HCT116 (cell line): ENCODE results near the gene SNX9. TPM values are rescaled to one million over a fixed set of nuclear protein-coding genes. Genes with fewer than 3 reads are reported as not detected.

Experiments
- ATAC-seq: fragments of 200-7000 bp; cut with Tn5 transposase; 2 replicates; pipeline ENCODE4 v1.9.1; 2020; ENCODE audit warnings: mild to moderate bottlenecking, moderate library complexity
- BruUV-seq: library from RNA; stranded (reverse); fragments of 400-500 nt; replicated peaks from 2 replicates; lab custom pipeline; 2021; lab: Mats Ljungman, UMichigan
- CTCF ChIA-PET: fragments of 300-600 bp; sonication (Branson Sonifier 250); formaldehyde crosslinking; loops from one replicate; lab custom pipeline; 2021; ENCODE audit warnings: antibody characterized with exemption; lab: Charles Lee
- POLR2A ChIA-PET: fragments of 300-600, 350-600 bp; sonication (Branson Sonifier 250); formaldehyde crosslinking; loops from one replicate; lab custom pipeline; 2021; ENCODE audit warnings: antibody characterized with exemption; lab: Charles Lee
- RAD21 ChIA-PET, 2 experiments: fragments of 300-600 bp; sonication (Branson Sonifier 250); formaldehyde crosslinking; loops; one replicate each; lab custom pipeline; 2023; ENCODE audit warnings: low total read pairs in 2 of 2; ENCODE audit not compliant: uncharacterized antibody in 2 of 2, unreplicated experiment in 2 of 2, low non-redundant PET in 1 of 2; lab: Charles Lee
- DNase-seq: peaks from one replicate; pipeline ENCODE4 v3.0.0-alpha.2; 2010; ENCODE audit warnings: low read depth, low spot score
- H2AFZ ChIP-seq: fragments of 200-600 bp; shearing (Covaris generic), sonication (generic); 2 replicates; pipeline ENCODE4 v1.6.1; 2017; ENCODE audit warnings: low read depth, mixed run types, mixed read lengths, antibody characterized with exemption, low read length; ENCODE audit not compliant: poor library complexity, severe bottlenecking
- H3K27ac ChIP-seq: 2 replicates; pipeline ENCODE4 v1.5.1; 2012; ENCODE audit warnings: low read depth, low read length
- H3K27me3 ChIP-seq: fragments of 200-600 bp; sonication (generic); 2 replicates; pipeline ENCODE4 v1.6.1; 2016; ENCODE audit warnings: mixed run types, low read length, mixed read lengths; ENCODE audit not compliant: insufficient read depth
- H3K36me3 ChIP-seq, 2 experiments: fragments of 200-500 bp in 1 of 2; fragments of 200-600 bp in 1 of 2; sonication (Bioruptor generic) in 1 of 2; sonication (generic) in 1 of 2; 2 replicates each; pipeline versions ENCODE4 v1.5.1 to v1.6.1; 2014 to 2016; ENCODE audit warnings: low read length in 2 of 2, inconsistent platforms in 1 of 2, mixed read lengths in 1 of 2, mixed run types in 1 of 2; ENCODE audit not compliant: insufficient read depth in 2 of 2, control insufficient read depth in 1 of 2
- H3K4me1 ChIP-seq, 2 experiments: fragments of 200-600 bp in 1 of 2; sonication (generic) in 1 of 2; 2 replicates each; pipeline versions ENCODE4 v1.5.1 to v1.6.1; 2012 to 2017; ENCODE audit warnings: low read length in 2 of 2, inconsistent platforms in 1 of 2, mild to moderate bottlenecking in 1 of 2, mixed read lengths in 1 of 2, mixed run types in 1 of 2, moderate library complexity in 1 of 2; ENCODE audit not compliant: insufficient read depth in 2 of 2, control insufficient read depth in 1 of 2
- H3K4me2 ChIP-seq: fragments of 200-600 bp; sonication (generic); 2 replicates; pipeline ENCODE4 v1.6.1; 2017; ENCODE audit warnings: mixed run types, low read length, mixed read lengths
- H3K4me3 ChIP-seq, 2 experiments: fragments of 200-600 bp in 1 of 2; sonication (generic) in 1 of 2; replicated peaks in 1 of 2; 2 replicates each; pipeline ENCODE4 v1.5.1; 2011 to 2016; ENCODE audit warnings: low read length in 2 of 2, control low read depth in 1 of 2, low read depth in 1 of 2, mild to moderate bottlenecking in 1 of 2, mixed read lengths in 1 of 2, mixed run types in 1 of 2
- H3K79me2 ChIP-seq: fragments of 200-600 bp; sonication (generic); 2 replicates; pipeline ENCODE4 v1.6.1; 2017; ENCODE audit warnings: mild to moderate bottlenecking, mixed run types, low read length, moderate library complexity, mixed read lengths; ENCODE audit not compliant: insufficient read depth
- H3K9ac ChIP-seq: fragments of 200-600 bp; sonication (generic); 2 replicates; pipeline ENCODE4 v1.6.1; 2016; ENCODE audit warnings: low read length, mixed read lengths
- H3K9me2 ChIP-seq: fragments of 200-600 bp; sonication (generic), shearing (Covaris generic); 2 replicates; pipeline ENCODE4 v1.6.1; 2017; ENCODE audit warnings: mixed run types, mild to moderate bottlenecking, moderate library complexity; ENCODE audit not compliant: insufficient read depth
- H3K9me3 ChIP-seq, 2 experiments: fragments of 200-500 bp in 1 of 2; fragments of 200-600 bp in 1 of 2; sonication (Bioruptor generic) in 1 of 2; sonication (generic) in 1 of 2; 2 replicates each; pipeline ENCODE4 v1.6.1; 2014 to 2017; ENCODE audit warnings: low read length in 2 of 2, mixed read lengths in 2 of 2, inconsistent platforms in 1 of 2, low read depth in 1 of 2, mild to moderate bottlenecking in 1 of 2, mixed run types in 1 of 2, moderate library complexity in 1 of 2; ENCODE audit not compliant: control insufficient read depth in 1 of 2, insufficient read depth in 1 of 2
- H4K20me1 ChIP-seq: fragments of 200-600 bp; sonication (generic), shearing (Covaris generic); 2 replicates; pipeline ENCODE4 v1.6.1; 2017; ENCODE audit warnings: mixed run types, mild to moderate bottlenecking, moderate library complexity; ENCODE audit not compliant: insufficient read depth
- ATF3 ChIP-seq: IDR thresholded peaks from 2 replicates; pipeline ENCODE4 v1.6.1; 2012
- EGR1 ChIP-seq: IDR thresholded peaks from 2 replicates; pipeline ENCODE4 v1.6.1; 2012; ENCODE audit warnings: low read depth
- EZH2phosphoT487 ChIP-seq: fragments of 200-600 bp; IDR thresholded peaks from 2 replicates; pipeline ENCODE4 v1.6.1; 2018; ENCODE audit warnings: antibody characterized with exemption, borderline replicate concordance
- JUND ChIP-seq: IDR thresholded peaks from 2 replicates; pipeline ENCODE4 v1.6.1; 2012
- POLR2A ChIP-seq: IDR thresholded peaks from 2 replicates; pipeline ENCODE4 v1.7.0; 2011; ENCODE audit warnings: borderline replicate concordance; ENCODE audit not compliant: insufficient read depth, insufficient read length; ENCODE audit errors: extremely low read depth
- SP1 ChIP-seq: IDR thresholded peaks from 2 replicates; pipeline ENCODE4 v1.6.1; 2012; ENCODE audit warnings: low read depth
- YY1 ChIP-seq: IDR thresholded peaks from 2 replicates; pipeline ENCODE4 v1.6.1; 2011; ENCODE audit warnings: low read length, low read depth, moderate library complexity, mild to moderate bottlenecking; ENCODE audit not compliant: insufficient replicate concordance; ENCODE audit errors: extremely low read depth
- ZNF274 ChIP-seq: fragments of 200-500 bp; sonication (Bioruptor generic); IDR thresholded peaks from 2 replicates; pipeline ENCODE4 v1.6.1; 2014; ENCODE audit warnings: mild to moderate bottlenecking, low read depth, low read length, inconsistent platforms
- intact Hi-C: fragments of 100-400 bp; cut with micrococcal nuclease; formaldehyde crosslinking; loops from 2 replicates; pipeline ENCODE4 v1.10.0; 2022
- total RNA-seq: library from RNA; stranded (reverse); gene quantifications from one replicate; pipeline ENCODE4 v1.2.1, GENCODE V29; 2021; ENCODE audit not compliant: unreplicated experiment
- TF ChIP-seq, protein P1 (sequence below), 3 experiments: fragments of 200-600 bp in 1 of 3; sonication (generic) in 1 of 3; IDR thresholded peaks in 2 of 3; conservative IDR thresholded peaks in 1 of 3; 2 replicates each; pipeline ENCODE4 v1.5.1; 2012 to 2017; ENCODE audit warnings: low read depth in 2 of 3, low read length in 2 of 3, antibody characterized with exemption in 1 of 3, borderline replicate concordance in 1 of 3, control low read depth in 1 of 3, mild to moderate bottlenecking in 1 of 3, mixed read lengths in 1 of 3, mixed run types in 1 of 3, moderate library complexity in 1 of 3; ENCODE audit not compliant: insufficient read depth in 1 of 3

Gene SNX9
- total RNA-seq, 1 experiment from 2014 or later: 42.5 TPM

- Histone ChIP-seq H3K9me2 (no peaks in the 10 kb centered on the region), H3K27ac (no peak overlapping the region), H3K27me3 (no peaks in the 10 kb centered on the region), H4K20me1 (no peaks in the 10 kb centered on the region; the same call in none of the 2 replicates), H3K9ac (no peak overlapping the region), H3K4me3 (no peak overlapping the region), H2AFZ (no peak overlapping the region), H3K9me3 (no peaks in the 10 kb centered on the region), H3K36me3 (0 out of 4 replicates have a peak, but pooled peaks cover 0 to 2% of the 10 kb centered on the region in 2 experiments), H3K4me2 (no peak overlapping the region), H3K4me1 (peaks cover 7 to 19% of the 10 kb centered on the region in 2 experiments), H3K79me2 (peaks cover 76% of the 10 kb centered on the region)
- DNase-seq (no peak), ATAC-seq (no peak)
- BruUV-seq: no TSS peak
- intact Hi-C loops: no loop called here
- TF ChIP-seq YY1: no peak
- TF ChIP-seq SP1: no peak
- TF ChIP-seq EGR1: no peak
- TF ChIP-seq POLR2A: no peak
- no peak for TF ChIP-seq ATF3
- TF ChIP-seq EZH2phosphoT487: no peak
- RAD21 ChIA-PET: no interaction called here
- POLR2A ChIA-PET: no interaction called here
- CTCF ChIA-PET: no interaction called here
Measured at GRCh38 chr6:157865249-157865648, 42.2 kb downstream of the SNX9 start.

GRCh38 chr6:157867155-157867559 lies 44.1 kb downstream of the SNX9 start:
- H3K27ac ChIP-seq: no peak overlapping the region
- TF ChIP-seq ZNF274: no peak
- TF ChIP-seq, protein P1, sequence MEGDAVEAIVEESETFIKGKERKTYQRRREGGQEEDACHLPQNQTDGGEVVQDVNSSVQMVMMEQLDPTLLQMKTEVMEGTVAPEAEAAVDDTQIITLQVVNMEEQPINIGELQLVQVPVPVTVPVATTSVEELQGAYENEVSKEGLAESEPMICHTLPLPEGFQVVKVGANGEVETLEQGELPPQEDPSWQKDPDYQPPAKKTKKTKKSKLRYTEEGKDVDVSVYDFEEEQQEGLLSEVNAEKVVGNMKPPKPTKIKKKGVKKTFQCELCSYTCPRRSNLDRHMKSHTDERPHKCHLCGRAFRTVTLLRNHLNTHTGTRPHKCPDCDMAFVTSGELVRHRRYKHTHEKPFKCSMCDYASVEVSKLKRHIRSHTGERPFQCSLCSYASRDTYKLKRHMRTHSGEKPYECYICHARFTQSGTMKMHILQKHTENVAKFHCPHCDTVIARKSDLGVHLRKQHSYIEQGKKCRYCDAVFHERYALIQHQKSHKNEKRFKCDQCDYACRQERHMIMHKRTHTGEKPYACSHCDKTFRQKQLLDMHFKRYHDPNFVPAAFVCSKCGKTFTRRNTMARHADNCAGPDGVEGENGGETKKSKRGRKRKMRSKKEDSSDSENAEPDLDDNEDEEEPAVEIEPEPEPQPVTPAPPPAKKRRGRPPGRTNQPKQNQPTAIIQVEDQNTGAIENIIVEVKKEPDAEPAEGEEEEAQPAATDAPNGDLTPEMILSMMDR (IDR thresholded peaks at IDR 0.05 in 2 of 3, conservative IDR thresholded peaks at IDR 0.05 in 1 of 3; ENCODE audit: borderline replicate concordance in 1 of 3, insufficient read depth in 1 of 3, low read depth in 2 of 3, low read length in 2 of 3): no peak
- TF ChIP-seq JUND: peak; percentile 12; the same call in 1 of the 2 replicates
- BruUV-seq: no TSS peak
- CTCF ChIA-PET: interaction anchor here (1.4 kb wide), 1 partner anchor 10 kb away, joined by 3 read pairs; no protein-coding TSS in a partner anchor
- H2AFZ ChIP-seq: no peak overlapping the region
- H3K4me3 ChIP-seq: no peak overlapping the region
- intact Hi-C loops: no loop called here
- no peaks in the 10 kb centered on the region for H4K20me1 ChIP-seq
- no peaks in the 10 kb centered on the region for H3K27me3 ChIP-seq
- peaks cover 57% of the 10 kb centered on the region for H3K79me2 ChIP-seq
- 0 out of 4 replicates have a peak, but pooled peaks cover 0 to 2% of the 10 kb centered on the region in 2 experiments for H3K36me3 ChIP-seq
- DNase-seq (no peak), ATAC-seq (peak; percentile 47)
- POLR2A ChIA-PET: interaction anchor here (1.3 kb wide), 1 partner anchor 104 kb away, joined by 5 read pairs; no protein-coding TSS in a partner anchor
- RAD21 ChIA-PET: no interaction called here
- no peaks in the 10 kb centered on the region for H3K9me3 ChIP-seq
- H3K9ac ChIP-seq: no peak overlapping the region
- H3K4me2 ChIP-seq: 0 out of 2 replicates have a peak overlapping the region, but pooled peaks have one; percentile 6
- H3K4me1 ChIP-seq: peaks cover 4 to 13% of the 10 kb centered on the region in 2 experiments; a peak in 3 of 4 replicates
- no peaks in the 10 kb centered on the region for H3K9me2 ChIP-seq
